Measurements from ENCODE around the gene TLX3. TPM values are rescaled to one million over a fixed set of nuclear protein-coding genes. Genes with fewer than 3 reads are reported as not detected.

The TLX3 gene
- total RNA-seq = not detected

DNA sequence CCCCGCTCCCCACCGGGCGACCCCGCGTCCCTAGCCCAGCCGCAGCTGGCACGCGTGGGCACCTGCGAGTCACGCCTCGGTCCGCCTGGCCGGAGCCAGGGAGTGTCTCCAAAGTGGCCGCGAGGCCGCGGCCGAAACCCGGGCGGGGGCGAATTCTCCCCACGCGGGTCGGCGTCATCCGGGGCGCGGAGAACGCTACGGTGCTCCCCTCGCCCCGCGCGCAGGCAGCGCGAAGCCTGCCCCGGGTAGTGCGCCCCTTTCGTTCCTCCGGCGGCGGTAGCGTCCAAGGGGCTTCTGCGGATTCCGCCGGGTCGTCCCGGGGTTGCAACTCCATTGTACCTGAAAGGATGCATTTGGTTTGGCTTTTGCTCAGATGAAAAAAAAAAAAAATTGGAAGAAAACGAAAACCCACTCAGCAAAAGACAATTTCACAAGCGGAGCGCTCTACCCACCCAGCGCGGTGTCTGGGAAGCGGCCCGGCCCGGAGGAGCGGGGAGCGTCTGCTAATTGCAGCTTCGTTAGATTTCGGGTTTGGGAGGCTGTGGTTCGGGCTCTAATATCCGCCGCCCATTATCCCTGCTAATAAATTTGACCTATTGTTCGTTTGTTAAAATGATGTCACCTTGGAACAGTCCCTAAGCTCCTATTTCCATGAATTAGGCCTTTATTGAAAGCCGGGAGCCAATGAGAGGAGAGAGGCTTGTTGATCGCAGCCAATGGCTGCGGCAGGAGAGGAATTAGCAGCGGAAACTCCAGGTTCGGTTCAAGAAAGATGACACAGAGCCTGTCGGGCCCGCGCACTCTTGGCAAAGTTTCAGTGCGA, at the start of gene TLX3:
TLX3 (plus strand) TSS at position 796 of the 823 bp plus-strand sequence. CDS start 118 bp downstream, outside the sequence.
- DNase-seq = no peak

GRCh38 chr5:171261361-171261760, 47.7 kb upstream of the TLX3 start:
- H3K4me1 ChIP-seq = no peaks in the 10 kb centered on the region
- DNase-seq = no peak
- H3K9me3 ChIP-seq = no peaks in the 10 kb centered on the region
- TF ChIP-seq, protein P1, sequence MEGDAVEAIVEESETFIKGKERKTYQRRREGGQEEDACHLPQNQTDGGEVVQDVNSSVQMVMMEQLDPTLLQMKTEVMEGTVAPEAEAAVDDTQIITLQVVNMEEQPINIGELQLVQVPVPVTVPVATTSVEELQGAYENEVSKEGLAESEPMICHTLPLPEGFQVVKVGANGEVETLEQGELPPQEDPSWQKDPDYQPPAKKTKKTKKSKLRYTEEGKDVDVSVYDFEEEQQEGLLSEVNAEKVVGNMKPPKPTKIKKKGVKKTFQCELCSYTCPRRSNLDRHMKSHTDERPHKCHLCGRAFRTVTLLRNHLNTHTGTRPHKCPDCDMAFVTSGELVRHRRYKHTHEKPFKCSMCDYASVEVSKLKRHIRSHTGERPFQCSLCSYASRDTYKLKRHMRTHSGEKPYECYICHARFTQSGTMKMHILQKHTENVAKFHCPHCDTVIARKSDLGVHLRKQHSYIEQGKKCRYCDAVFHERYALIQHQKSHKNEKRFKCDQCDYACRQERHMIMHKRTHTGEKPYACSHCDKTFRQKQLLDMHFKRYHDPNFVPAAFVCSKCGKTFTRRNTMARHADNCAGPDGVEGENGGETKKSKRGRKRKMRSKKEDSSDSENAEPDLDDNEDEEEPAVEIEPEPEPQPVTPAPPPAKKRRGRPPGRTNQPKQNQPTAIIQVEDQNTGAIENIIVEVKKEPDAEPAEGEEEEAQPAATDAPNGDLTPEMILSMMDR (IDR thresholded peaks at IDR 0.05) = no peak
- TF ChIP-seq POLR2A (IDR thresholded peaks at IDR 0.05) = no peak
- no peaks in the 10 kb centered on the region for H3K36me3 ChIP-seq
- H3K4me3 ChIP-seq = no peak overlapping the region
- H3K27ac ChIP-seq = no peak overlapping the region
- no peaks in the 10 kb centered on the region for H3K27me3 ChIP-seq

More for the DNA sequence above, at the start of gene TLX3:
- peak within 1 kb of the TSS in 1 of 4 donors; percentile 20 for H3K4me3 ChIP-seq
- no peak within 1 kb of the TSS for H3K27ac ChIP-seq
- TF ChIP-seq, protein P1 (IDR thresholded peaks at IDR 0.05) = no peak
- no peak for TF ChIP-seq POLR2A (IDR thresholded peaks at IDR 0.05)
- no peaks in the 10 kb centered on the region for H3K9me3 ChIP-seq
- H3K4me1 ChIP-seq = peaks cover 0 to 51% (median 0%) of the 10 kb centered on the region in 4 donors
- peaks cover 3 to 66% of the 10 kb centered on the region in 2 donors for H3K27me3 ChIP-seq
- no peaks in the 10 kb centered on the region for H3K36me3 ChIP-seq

GRCh38 chr5:171261904-171262303, 47.1 kb upstream of the TLX3 start:
- H3K4me1 ChIP-seq = no peaks in the 10 kb centered on the region
- no peaks in the 10 kb centered on the region for H3K36me3 ChIP-seq
- no peak for DNase-seq
- no peak overlapping the region for H3K4me3 ChIP-seq
- H3K27me3 ChIP-seq = no peaks in the 10 kb centered on the region
- TF ChIP-seq, protein P1 (IDR thresholded peaks at IDR 0.05) = no peak
- no peak for TF ChIP-seq POLR2A (IDR thresholded peaks at IDR 0.05)
- no peak overlapping the region for H3K27ac ChIP-seq
- no peaks in the 10 kb centered on the region for H3K9me3 ChIP-seq

- Histone ChIP-seq H3K27me3 (no peaks in the 10 kb centered on the region), H3K27ac (no peak overlapping the region), H3K36me3 (no peaks in the 10 kb centered on the region), H3K4me3 (no peak overlapping the region), H3K9me3 (no peaks in the 10 kb centered on the region), H3K4me1 (no peaks in the 10 kb centered on the region)
- TF ChIP-seq, protein P1 (IDR thresholded peaks at IDR 0.05) = no peak
- no peak for TF ChIP-seq POLR2A (IDR thresholded peaks at IDR 0.05)
- no peak for DNase-seq
Observed at GRCh38 chr5:171263181-171263580, 45.9 kb upstream of the TLX3 start.

DNA sequence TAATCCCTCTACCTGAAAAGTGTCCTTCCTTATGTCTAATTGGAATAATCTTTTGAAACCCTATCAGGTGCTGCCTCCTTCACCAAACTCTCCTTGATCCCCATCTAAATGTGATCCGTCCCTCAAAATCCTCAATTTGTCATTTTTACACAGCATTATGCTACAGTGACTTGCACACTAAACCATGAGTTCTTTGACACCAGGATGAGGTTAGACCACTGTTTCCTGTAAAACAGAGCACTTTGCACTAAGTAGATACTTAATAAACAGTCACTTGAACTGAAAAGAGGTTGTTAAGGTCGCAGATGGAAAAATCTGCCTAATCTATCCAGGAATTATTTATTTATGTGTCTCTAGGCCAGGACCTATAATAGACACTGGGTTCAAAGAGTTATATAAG, 44.2 kb upstream of the TLX3 start:
- Histone ChIP-seq H3K9me3 (no peaks in the 10 kb centered on the region), H3K27me3 (no peaks in the 10 kb centered on the region), H3K4me3 (no peak overlapping the region), H3K27ac (no peak overlapping the region), H3K36me3 (no peaks in the 10 kb centered on the region), H3K4me1 (no peaks in the 10 kb centered on the region)
- TF ChIP-seq, protein P1 (IDR thresholded peaks at IDR 0.05) = no peak
- TF ChIP-seq POLR2A (IDR thresholded peaks at IDR 0.05) = no peak
- DNase-seq = no peak
